GM12878 (cell line): ENCODE measurements around the gene TAF11L14. TPM values are rescaled to one million over a fixed set of nuclear protein-coding genes. Genes with fewer than 3 reads are reported as not detected.

Experiments used
- ATAC-seq: fragments of 200-7000 bp; cut with Tn5 transposase; 3 replicates; pipeline ENCODE4 v1.9.1; 2020; ENCODE audit warnings: mild to moderate bottlenecking, moderate library complexity
- BruUV-seq: library from RNA; stranded (reverse); fragments of 400-500 nt; replicated peaks from 2 replicates; lab custom pipeline; 2021; lab: Mats Ljungman, UMichigan
- CTCF ChIA-PET: fragments of 300-600 bp; sonication (Branson Sonifier 250); formaldehyde crosslinking; extraction: SDS; loops from one replicate; lab custom pipeline; 2021; ENCODE audit warnings: inconsistent platforms; lab: Yijun Ruan, JAX
- POLR2A ChIA-PET: fragments of 350-600 bp; formaldehyde crosslinking; extraction: SDS; loops from one replicate; lab custom pipeline; 2021; ENCODE audit warnings: inconsistent platforms; lab: Charles Lee
- RAD21 ChIA-PET: fragments of 300-600 bp; sonication (Branson Sonifier 250); formaldehyde crosslinking; loops from one replicate; lab custom pipeline; 2023; ENCODE audit warnings: antibody characterized with exemption; ENCODE audit not compliant: unreplicated experiment; lab: Charles Lee
- SMC1A ChIA-PET: fragments of 300-600 bp; sonication (Branson Sonifier 250); formaldehyde crosslinking; loops from one replicate; lab custom pipeline; 2023; ENCODE audit not compliant: unreplicated experiment, uncharacterized antibody; lab: Charles Lee
- DNase-seq: peaks from one replicate; pipeline ENCODE4 v3.0.0-alpha.2; 2011; ENCODE audit warnings: low read depth, low spot score
- FAIRE-seq: peaks from 3 replicates; lab custom pipeline; 2011; peaks lifted over from hg19 to GRCh38; lab: Jason Lieb, UNC
- H2AFZ ChIP-seq: 2 replicates; pipeline ENCODE4 v1.6.0; 2011; ENCODE audit warnings: low read depth, low read length, control low read depth; ENCODE audit not compliant: control insufficient read depth
- H3K27ac ChIP-seq: 2 replicates; pipeline ENCODE4 v1.5.1; 2011; ENCODE audit warnings: control low read depth; ENCODE audit not compliant: control insufficient read depth, insufficient read depth
- H3K27me3 ChIP-seq, 2 experiments: replicated peaks in 1 of 2; 2 replicates each; pipeline versions ENCODE4 v1.6.0 to v1.6.1; 2011; ENCODE audit warnings: low read length in 1 of 2; ENCODE audit not compliant: control insufficient read depth in 2 of 2, insufficient read depth in 2 of 2
- H3K36me3 ChIP-seq, 2 experiments: 2 replicates each; pipeline ENCODE4 v1.5.1; 2011; ENCODE audit warnings: low read length in 1 of 2; ENCODE audit not compliant: control insufficient read depth in 2 of 2, insufficient read depth in 2 of 2
- H3K4me1 ChIP-seq: 2 replicates; pipeline ENCODE4 v1.6.1; 2011; ENCODE audit warnings: mild to moderate bottlenecking, low read length, moderate library complexity, mixed read lengths; ENCODE audit not compliant: control insufficient read depth, insufficient read depth
- H3K4me2 ChIP-seq: 2 replicates; pipeline ENCODE4 v1.6.0; 2011; ENCODE audit warnings: control low read depth; ENCODE audit not compliant: control insufficient read depth, insufficient read depth
- H3K4me3 ChIP-seq: fragments of 200-600 bp; sonication (generic); 2 replicates; pipeline ENCODE4 v1.5.1; 2016
- H3K79me2 ChIP-seq: 2 replicates; pipeline ENCODE4 v1.6.0; 2011; ENCODE audit warnings: low read length; ENCODE audit not compliant: control insufficient read depth, insufficient read depth
- H3K9ac ChIP-seq: 2 replicates; pipeline ENCODE4 v1.8.0; 2011; ENCODE audit warnings: low read length, control low read depth, mixed read lengths; ENCODE audit not compliant: control insufficient read depth, insufficient read depth
- H3K9me3 ChIP-seq: replicated peaks from 3 replicates; pipeline ENCODE4 v1.5.1; 2011; ENCODE audit warnings: mild to moderate bottlenecking, low read length; ENCODE audit not compliant: control insufficient read depth, insufficient read depth
- H4K20me1 ChIP-seq: 2 replicates; pipeline ENCODE4 v1.6.0; 2011; ENCODE audit not compliant: control insufficient read depth, insufficient read depth
- BCLAF1 ChIP-seq: fragments of 450-650 bp; IDR thresholded peaks from 2 replicates; pipeline ENCODE4 v1.6.1; 2017; ENCODE audit warnings: antibody characterized with exemption, mild to moderate bottlenecking, moderate library complexity
- CREB1 ChIP-seq: IDR thresholded peaks from 2 replicates; pipeline ENCODE4 v1.6.1; 2012; ENCODE audit warnings: low read depth, mild to moderate bottlenecking, inconsistent platforms
- EED ChIP-seq: sonication (generic); IDR thresholded peaks from 2 replicates; pipeline ENCODE4 v1.6.1; 2016; ENCODE audit warnings: antibody characterized with exemption, low read depth
- EZH2 ChIP-seq: IDR thresholded peaks from 2 replicates; pipeline ENCODE4 v1.6.1; 2012; ENCODE audit warnings: low read depth, mild to moderate bottlenecking, control low read depth, inconsistent platforms, low read length, borderline replicate concordance; ENCODE audit not compliant: control insufficient read depth
- HDAC2 ChIP-seq: fragments of 200-600 bp; sonication (generic); IDR thresholded peaks from 2 replicates; pipeline ENCODE4 v1.6.1; 2017
- HDAC6 ChIP-seq: fragments of 200-600 bp; sonication (generic); IDR thresholded peaks from one replicate; pipeline ENCODE4 v1.8.0; 2017; ENCODE audit warnings: antibody characterized with exemption; ENCODE audit not compliant: unreplicated experiment
- KAT2A ChIP-seq: conservative IDR thresholded peaks from 2 replicates; pipeline ENCODE4 v1.6.1; 2011; ENCODE audit warnings: low read depth, low read length; ENCODE audit not compliant: control insufficient read depth
- MEF2A ChIP-seq: IDR thresholded peaks from 2 replicates; pipeline ENCODE4 v1.6.1; 2011; ENCODE audit warnings: low read depth, mild to moderate bottlenecking, low read length, moderate library complexity; ENCODE audit not compliant: insufficient read depth
- PML ChIP-seq: IDR thresholded peaks from 2 replicates; pipeline ENCODE4 v1.6.1; 2012; ENCODE audit warnings: low read length, inconsistent platforms
- PRDM15 ChIP-seq: fragments of 450-650 bp; formaldehyde crosslinking; IDR thresholded peaks from 2 replicates; pipeline ENCODE4 v1.4.0; 2020; ENCODE audit warnings: mild to moderate bottlenecking, moderate library complexity
- RELA ChIP-seq: fragments of 450-650 bp; IDR thresholded peaks from 2 replicates; pipeline ENCODE4 v1.8.0; 2014; ENCODE audit warnings: borderline replicate concordance; ENCODE audit not compliant: partially characterized antibody
- SMAD5 ChIP-seq: IDR thresholded peaks from 2 replicates; pipeline ENCODE4 v1.6.1; 2016; ENCODE audit warnings: antibody characterized with exemption, low read depth
- SP1 ChIP-seq: IDR thresholded peaks from one replicate; pipeline ENCODE4 v1.6.1; 2011; ENCODE audit warnings: low read depth, low read length
- SUZ12 ChIP-seq: fragments of 200-600 bp; sonication (generic); IDR thresholded peaks from one replicate; pipeline ENCODE4 v1.6.1; 2018; ENCODE audit warnings: antibody characterized with exemption, mild to moderate bottlenecking; ENCODE audit not compliant: unreplicated experiment
- ZNF24 ChIP-seq: fragments of 450-650 bp; IDR thresholded peaks from 2 replicates; pipeline ENCODE4 v1.6.1; 2017; ENCODE audit warnings: antibody characterized with exemption, mild to moderate bottlenecking
- ZNF687 ChIP-seq: fragments of 450-650 bp; IDR thresholded peaks from 2 replicates; pipeline ENCODE4 v1.6.1; 2017; ENCODE audit warnings: mild to moderate bottlenecking, moderate library complexity
- WGBS: methylation state at CpG from one replicate; pipeline ENCODE4 v1.1.6; 2016; ENCODE audit warnings: low lambda C conversion rate; ENCODE audit not compliant: insufficient replicate concordance, insufficient coverage; ENCODE audit errors: missing lambda C conversion rate; 5-methylcytosine and 5-hydroxymethylcytosine counted together
- in situ Hi-C: fragments of 300-500 bp; cut with MboI; formaldehyde crosslinking; loops from 9 replicates; pipeline ENCODE4 v1.14.3; 2018; ENCODE audit warnings: mixed read lengths
- intact Hi-C: fragments of 100-400 bp; cut with micrococcal nuclease; formaldehyde crosslinking; loops from one replicate; pipeline ENCODE4 v1.14.2; 2022; ENCODE audit not compliant: unreplicated experiment
- polyA plus RNA-seq, 11 experiments: library from polyadenylated mRNA; depleted of rRNA in 4 of 11; unstranded in 6 of 11; stranded (reverse) in 5 of 11; fragments of >200 nt; fragmentation: Nextera tagmentation in 4 of 11; fragmentation: Illumina TruSeq in 1 of 11; extraction: Ambion mirVana in 4 of 11; extraction: Trizol in 1 of 11; gene quantifications; 1 replicate in 1 of 11; 2 replicates in 10 of 11; pipeline versions ENCODE4 v1.2.1 to v1.2.3, GENCODE V29; 2011 to 2016; ENCODE audit warnings: inconsistent platforms in 2 of 11, missing spikeins in 2 of 11, low read depth in 1 of 11
- total RNA-seq, 4 experiments: library from RNA; depleted of rRNA in 3 of 4; stranded (reverse); fragments of >200 nt in 3 of 4; fragmentation: Illumina TruSeq in 1 of 4; extraction: Trizol in 1 of 4; gene quantifications; 2 replicates each; pipeline versions ENCODE4 v1.2.1 to v1.2.3, GENCODE V29; 2013 to 2021

Gene TAF11L14
- total and polyA plus RNA-seq, 10 of the 15 experiments (the other 5 are each of a cell fraction or from before 2014, with no cell fraction given) = not detected

GRCh38 chr5:17604951-17605350, 29.3 kb upstream of the TAF11L14 start:
- no TSS peak for BruUV-seq
- TF ChIP-seq PML = no peak
- TF ChIP-seq ZNF687 = no peak
- TF ChIP-seq EED = no peak
- TF ChIP-seq KAT2A = no peak
- no peak for TF ChIP-seq HDAC2
- no peak for TF ChIP-seq RELA
- no peak for TF ChIP-seq CREB1
- no peak for TF ChIP-seq BCLAF1
- no peak for TF ChIP-seq HDAC6
- TF ChIP-seq PRDM15 = no peak
- TF ChIP-seq SUZ12 = no peak
- TF ChIP-seq EZH2 = no peak
- no peak for TF ChIP-seq ZNF24
- TF ChIP-seq SP1 = no peak
- TF ChIP-seq MEF2A = no peak
- TF ChIP-seq SMAD5 = no peak

More at GRCh38 chr5:17604951-17605350, 29.3 kb upstream of the TAF11L14 start:
- H3K9me3 ChIP-seq = no peaks in the 10 kb centered on the region; the same call in 2 of the 3 replicates
- WGBS = 38% methylated on average over 14 of the region's 14 CpGs
- no peak for ATAC-seq
- no peak overlapping the region for H3K9ac ChIP-seq
- no peaks in the 10 kb centered on the region for H4K20me1 ChIP-seq
- RAD21 ChIA-PET = no interaction called here
- H3K27me3 ChIP-seq = no peaks in the 10 kb centered on the region
- H3K27ac ChIP-seq = no peak overlapping the region
- no peaks in the 10 kb centered on the region for H3K4me1 ChIP-seq
- POLR2A ChIA-PET = no interaction called here
- no peak overlapping the region for H3K4me2 ChIP-seq
- H2AFZ ChIP-seq = no peak overlapping the region
- no peaks in the 10 kb centered on the region for H3K36me3 ChIP-seq
- intact Hi-C loops (no loop called here), in situ Hi-C loops (no loop called here)
- no peak for DNase-seq
- CTCF ChIA-PET = no interaction called here
- SMC1A ChIA-PET = no interaction called here
- H3K4me3 ChIP-seq = no peak overlapping the region
- H3K79me2 ChIP-seq = no peaks in the 10 kb centered on the region
- FAIRE-seq = no peak
